Stomach (tissue), 9 donors: ENCODE measurements around the gene ZNF652. TPM values are rescaled to one million over a fixed set of nuclear protein-coding genes. Genes with fewer than 3 reads are reported as not detected.
A peak's percentile ranks its signal among the peaks of the same experiment; 100 is the strongest.
"Not testable (repeated sequence)": the region's sequence is repeated elsewhere in the genome, so short reads cannot be mapped to it uniquely, and the experiment has no call there.

Experiments used
- DNase-seq, 2 donors: peaks; one replicate each; pipeline versions ENCODE4 v3.0.0 to v3.0.0-alpha.2; 2013 to 2019
- H3K27ac ChIP-seq, 5 donors: fragments of 200-600 bp in 4 of 5; sonication (generic) in 4 of 5; one replicate each; pipeline ENCODE4 v1.5.1; 2013 to 2019; ENCODE audit warnings: mild to moderate bottlenecking in 1 of 5, moderate library complexity in 1 of 5
- H3K27me3 ChIP-seq, 3 donors: fragments of 200-600 bp; sonication (generic); one replicate each; pipeline ENCODE4 v1.5.1; 2017 to 2019; ENCODE audit warnings: mixed run types in 1 of 3
- H3K36me3 ChIP-seq, 4 donors: fragments of 200-600 bp; sonication (generic); 1 replicate in 3 of 4; 2 replicates in 1 of 4; pipeline ENCODE4 v1.5.1; 2016 to 2019
- H3K4me1 ChIP-seq, 4 donors: fragments of 200-600 bp; sonication (generic); one replicate each; pipeline ENCODE4 v1.5.1; 2016 to 2019
- H3K4me3 ChIP-seq, 4 donors: fragments of 200-600 bp; sonication (generic) in 3 of 4; one replicate each; pipeline ENCODE4 v1.5.1; 2016 to 2019; ENCODE audit warnings: mild to moderate bottlenecking in 1 of 4
- H3K9me3 ChIP-seq, 4 donors: fragments of 200-600 bp; sonication (generic); one replicate each; pipeline ENCODE4 v1.5.1; 2016 to 2019
- CTCF ChIP-seq, 7 experiments: fragments of 450-650 bp in 4 of 7; fragments of 200-600 bp in 3 of 7; sonication (generic) in 3 of 7; IDR thresholded peaks; one replicate each; pipeline ENCODE4 v1.5.1; 2016 to 2019; ENCODE audit warnings: antibody characterized with exemption in 7 of 7, control low read depth in 2 of 7, mild to moderate bottlenecking in 1 of 7
- EP300 ChIP-seq: sonication (generic); formaldehyde crosslinking; IDR thresholded peaks from one replicate; pipeline ENCODE4 v1.6.1; 2017; ENCODE audit warnings: antibody characterized with exemption
- POLR2A ChIP-seq, 4 donors: fragments of 450-650 bp; IDR thresholded peaks; one replicate each; pipeline ENCODE4 v1.6.1; 2016; ENCODE audit warnings: antibody characterized with exemption in 4 of 4, control low read depth in 2 of 4, mild to moderate bottlenecking in 1 of 4, moderate library complexity in 1 of 4
- POLR2AphosphoS5 ChIP-seq, 3 donors: sonication (generic); formaldehyde crosslinking; IDR thresholded peaks; one replicate each; pipeline ENCODE4 v1.6.1; 2016; ENCODE audit warnings: antibody characterized with exemption in 3 of 3
- WGBS, 5 donors: extraction: QIAGEN DNeasy Blood & Tissue Kit in 3 of 5; methylation state at CpG; one replicate each; pipeline versions ENCODE4 v1.1.5 to v1.1.7; 2013 to 2018; 5-methylcytosine and 5-hydroxymethylcytosine counted together
- intact Hi-C: fragments of 100-400 bp; cut with DNase I; formaldehyde crosslinking; loops from one replicate; pipeline ENCODE4 v1.15.1; 2023; ENCODE audit warnings: low total_unique reads
- polyA plus RNA-seq, 3 donors: library from polyadenylated mRNA; stranded (reverse); fragments of 200-250 nt; gene quantifications; one replicate each; pipeline ENCODE4 v1.2.3, GENCODE V29; 2013
- total RNA-seq, 5 donors: library from RNA; depleted of rRNA; stranded (reverse); fragments of >200 nt; gene quantifications; one replicate each; pipeline versions ENCODE4 v1.1.0 to v1.2.3, GENCODE V29; 2014 to 2016
- donor health status: healthy with polysubstance abuse.
- donor health status: Bipolar disorder and iron deficiency.
- donor health status: healthy.

Gene ZNF652
- total and polyA plus RNA-seq, 8 donors, result 16.4 to 89.3 (median 32.6) TPM

GRCh38 chr17:49397586-49397985 is 35.5 kb upstream of the ZNF652 start:
- H3K27ac ChIP-seq, result no peak overlapping the region
- no peaks in the 10 kb centered on the region for H3K27me3 ChIP-seq
- intact Hi-C loops, result loop anchor here (5.0 kb wide), 1 partner anchor 80 kb away; no protein-coding TSS in a partner anchor
- H3K9me3 ChIP-seq, result no peaks in the 10 kb centered on the region
- peaks cover 0 to 7% (median 1%) of the 10 kb centered on the region in 4 donors for H3K36me3 ChIP-seq
- H3K4me1 ChIP-seq, result peaks cover 9 to 17% (median 12%) of the 10 kb centered on the region in 4 donors
- 52 to 61% (median 59%) methylated on average over 3 to 4 of the region's 4 CpGs for WGBS, 5 donors
- TF ChIP-seq EP300 (no peak), CTCF (IDR thresholded peaks at IDR 0.05) (no peak), POLR2A (IDR thresholded peaks at IDR 0.05) (no peak), POLR2AphosphoS5 (IDR thresholded peaks at IDR 0.05) (no peak)
- H3K4me3 ChIP-seq, result no peak overlapping the region
- DNase-seq, result no peak

- H3K4me1 ChIP-seq, result peaks cover 30 to 50% (median 39%) of the 10 kb centered on the region in 4 donors
- H3K9me3 ChIP-seq, result no peaks in the 10 kb centered on the region
- intact Hi-C loops, result no loop called here
- DNase-seq, result no peak
- no peak overlapping the region for H3K27ac ChIP-seq
- TF ChIP-seq POLR2AphosphoS5 (IDR thresholded peaks at IDR 0.05), result no peak
- no peak for TF ChIP-seq POLR2A (IDR thresholded peaks at IDR 0.05)
- TF ChIP-seq CTCF (IDR thresholded peaks at IDR 0.05), result no peak
- TF ChIP-seq EP300, result no peak
- no peaks in the 10 kb centered on the region for H3K36me3 ChIP-seq
- 76 to 81% (median 76%) methylated on average over 8 of the region's 8 CpGs for WGBS, 5 donors
- no peaks in the 10 kb centered on the region for H3K27me3 ChIP-seq
- H3K4me3 ChIP-seq, result no peak overlapping the region
Measured at GRCh38 chr17:49393491-49394255, 31.6 kb upstream of the ZNF652 start.

- intact Hi-C loops, result no loop called here
- Histone ChIP-seq H3K4me1 (peaks cover 33 to 63% (median 41%) of the 10 kb centered on the region in 4 donors), H3K27ac (peak overlapping the region; percentile 57 to 87 (median 76)), H3K4me3 (no peak overlapping the region), H3K36me3 (no peaks in the 10 kb centered on the region), H3K27me3 (no peaks in the 10 kb centered on the region), H3K9me3 (no peaks in the 10 kb centered on the region)
- peak; percentile 58 to 67 for DNase-seq
- TF ChIP-seq POLR2AphosphoS5 (IDR thresholded peaks at IDR 0.05) (peak in 1 of 3 donors; percentile 71), CTCF (IDR thresholded peaks at IDR 0.05) (no peak), EP300 (no peak)
- 29 to 50% (median 35%) methylated on average over 8 to 9 of the region's 9 CpGs for WGBS, 5 donors
Measured at GRCh38 chr17:49390548-49391324, 28.7 kb upstream of the ZNF652 start.

- intact Hi-C loops, H3K27me3 ChIP-seq, H3K36me3 ChIP-seq, DNase-seq, H3K9me3 ChIP-seq, H3K4me3 ChIP-seq: not testable (repeated sequence)
- Histone ChIP-seq H3K27ac (peak overlapping the region in 4 of 5 donors; percentile 68 to 87 (median 82)), H3K4me1 (peaks cover 32 to 59% (median 39%) of the 10 kb centered on the region in 4 donors)
- WGBS, 5 donors, result 76 to 89% (median 81%) methylated on average over 12 of the region's 12 CpGs
Measured at GRCh38 chr17:49389514-49390347, 27.7 kb upstream of the ZNF652 start.
